ENCODE results near the gene UBE4B. TPM values are rescaled to one million over a fixed set of nuclear protein-coding genes. Genes with fewer than 3 reads are reported as not detected.
A peak's percentile ranks its signal among the peaks of the same experiment; 100 is the strongest.

UBE4B gene
- polyA plus RNA-seq, 2 of the 4 experiments (the other 2 are of a cell fraction) = 13.5 to 15.1 TPM

DNA sequence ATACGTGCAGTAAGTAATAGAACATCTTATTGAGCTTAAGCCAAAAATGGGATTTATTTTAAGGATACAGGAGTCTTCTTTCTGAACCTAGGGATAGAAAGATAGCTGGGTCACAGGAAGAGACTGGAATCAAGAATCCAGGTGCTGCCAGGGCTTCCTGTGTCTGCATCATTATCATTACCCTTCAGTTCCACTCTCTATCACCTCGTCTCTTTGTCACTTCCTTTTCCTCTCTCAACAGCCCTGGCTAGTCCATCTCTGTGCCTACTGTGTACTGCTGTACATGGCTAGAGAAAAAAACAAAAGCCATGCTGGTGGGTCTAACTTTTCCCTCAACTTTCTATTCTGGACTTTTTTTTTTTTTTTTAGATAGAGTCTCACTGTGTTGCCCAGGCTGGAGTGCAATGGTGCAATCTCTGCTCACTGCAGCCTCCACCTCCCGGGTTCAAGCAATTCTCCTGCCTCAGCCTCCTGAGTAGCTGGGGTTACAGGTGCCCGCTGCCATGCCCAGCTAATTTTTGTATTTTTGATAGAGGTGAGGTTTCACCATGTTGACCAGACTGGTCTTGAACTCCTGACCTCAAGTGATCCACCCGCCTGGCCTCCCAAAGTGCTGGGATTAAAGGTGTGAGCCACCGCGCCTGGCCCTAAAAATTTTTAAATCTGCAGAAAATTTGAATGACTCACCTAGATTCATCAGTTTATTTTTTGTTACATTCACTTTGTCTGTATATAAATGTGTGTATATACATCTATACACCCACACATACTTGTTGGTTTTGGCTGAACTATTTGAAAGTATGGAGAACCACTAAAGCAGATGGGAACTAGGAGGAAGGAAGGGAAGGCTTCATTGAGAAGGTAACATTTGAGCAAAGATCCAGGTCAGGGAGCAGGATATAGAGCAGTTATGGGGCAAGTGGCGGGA lies 31.9 kb downstream of the UBE4B start:
- POLR2A ChIA-PET = no interaction called here
- ATAC-seq (no peak; a peak in 1 of 6 replicates), FAIRE-seq (no peak), DNase-seq (ENCODE audit: low read depth in 1 of 2, low spot score in 1 of 2) (no peak)
- Histone ChIP-seq H3K4me1 (peaks cover 8% of the 10 kb centered on the region; the same call in 2 of the 3 replicates), H3K4me3 (no peak overlapping the region), H3K9me3 (no peaks in the 10 kb centered on the region), H3K27ac (0 out of 6 replicates have a peak overlapping the region, but pooled peaks of 1 of the 2 experiments have one; percentile 8), H3K4me2 (0 out of 3 replicates have a peak overlapping the region, but pooled peaks have one; percentile 19)
- WGBS (ENCODE audit: missing lambda C conversion rate) = 89% methylated on average over 8 of the region's 8 CpGs
- CTCF ChIA-PET = interaction anchor here (1.4 to 1.6 kb wide), 2 partner anchors 18 to 27 kb away, joined by 3 read pairs; no protein-coding TSS in a partner anchor
- TF ChIP-seq ZFP36 (IDR thresholded peaks at IDR 0.05; ENCODE audit: borderline replicate concordance, partially characterized antibody) = no peak

DNA sequence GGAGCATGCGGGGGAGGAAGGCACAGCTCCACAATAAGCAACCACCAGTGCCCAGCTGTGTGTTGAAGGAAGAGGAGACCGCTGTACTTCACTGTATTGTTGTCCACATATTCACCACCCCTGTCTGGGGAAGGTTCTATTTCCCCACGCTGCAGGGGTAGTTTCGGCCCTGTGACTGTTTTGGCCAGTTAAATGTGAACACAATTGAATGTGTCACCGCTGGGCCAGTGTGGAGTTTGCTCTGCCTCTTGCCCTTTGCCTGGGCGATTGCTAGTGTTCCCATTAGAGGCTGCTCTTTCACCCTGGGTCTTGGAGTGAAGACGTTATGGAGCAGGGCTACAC lies 32.6 kb downstream of the UBE4B start:
- ChIA-PET CTCF (no interaction called here), POLR2A (no interaction called here)
- peaks cover 8% of the 10 kb centered on the region; the same call in 2 of the 3 replicates for H3K4me1 ChIP-seq
- WGBS (ENCODE audit: missing lambda C conversion rate) = 71% methylated on average over 7 of the region's 7 CpGs
- DNase-seq (ENCODE audit: low read depth in 1 of 2, low spot score in 1 of 2) (peak in 1 of 2 experiments; percentile 5), FAIRE-seq (no peak), ATAC-seq (peak; percentile 39 to 54; a peak in 2 of 6 replicates)
- 0 out of 6 replicates have a peak overlapping the region, but pooled peaks of 1 of the 2 experiments have one; percentile 8 for H3K27ac ChIP-seq
- H3K4me3 ChIP-seq = no peak overlapping the region
- H3K4me2 ChIP-seq = 0 out of 3 replicates have a peak overlapping the region, but pooled peaks have one; percentile 19
- TF ChIP-seq ESRRA (IDR thresholded peaks at IDR 0.05; ENCODE audit: borderline replicate concordance, low read length) (no peak), CEBPB (IDR thresholded peaks at IDR 0.05) (no peak), JUN (IDR thresholded peaks at IDR 0.05) (no peak), RCOR1 (IDR thresholded peaks at IDR 0.05; ENCODE audit: low read depth, low read length) (no peak), ZSCAN20 (CRISPR knock-in tag; IDR thresholded peaks at IDR 0.05) (no peak), NFE2L2 (conservative IDR thresholded peaks at IDR 0.05; ENCODE audit: low read length) (no peak), HEYL (CRISPR knock-in tag; IDR thresholded peaks at IDR 0.05) (no peak), HOXB5 (CRISPR knock-in tag; IDR thresholded peaks at IDR 0.05) (no peak), NR3C1 (IDR thresholded peaks at IDR 0.05) (no peak), HDAC2 (IDR thresholded peaks at IDR 0.05) (no peak), NPAS2 (CRISPR knock-in tag; IDR thresholded peaks at IDR 0.05; ENCODE audit: borderline replicate concordance) (no peak), KDM5A (IDR thresholded peaks at IDR 0.05) (no peak), FOSB (CRISPR knock-in tag; IDR thresholded peaks at IDR 0.05) (no peak), RARB (CRISPR knock-in tag; IDR thresholded peaks at IDR 0.05) (no peak)
- TF ChIP-seq, protein P1, sequence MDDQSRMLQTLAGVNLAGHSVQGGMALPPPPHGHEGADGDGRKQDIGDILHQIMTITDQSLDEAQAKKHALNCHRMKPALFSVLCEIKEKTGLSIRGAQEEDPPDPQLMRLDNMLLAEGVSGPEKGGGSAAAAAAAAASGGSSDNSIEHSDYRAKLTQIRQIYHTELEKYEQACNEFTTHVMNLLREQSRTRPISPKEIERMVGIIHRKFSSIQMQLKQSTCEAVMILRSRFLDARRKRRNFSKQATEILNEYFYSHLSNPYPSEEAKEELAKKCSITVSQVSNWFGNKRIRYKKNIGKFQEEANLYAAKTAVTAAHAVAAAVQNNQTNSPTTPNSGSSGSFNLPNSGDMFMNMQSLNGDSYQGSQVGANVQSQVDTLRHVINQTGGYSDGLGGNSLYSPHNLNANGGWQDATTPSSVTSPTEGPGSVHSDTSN (IDR thresholded peaks at IDR 0.05) = no peak
- TF ChIP-seq, protein P2, sequence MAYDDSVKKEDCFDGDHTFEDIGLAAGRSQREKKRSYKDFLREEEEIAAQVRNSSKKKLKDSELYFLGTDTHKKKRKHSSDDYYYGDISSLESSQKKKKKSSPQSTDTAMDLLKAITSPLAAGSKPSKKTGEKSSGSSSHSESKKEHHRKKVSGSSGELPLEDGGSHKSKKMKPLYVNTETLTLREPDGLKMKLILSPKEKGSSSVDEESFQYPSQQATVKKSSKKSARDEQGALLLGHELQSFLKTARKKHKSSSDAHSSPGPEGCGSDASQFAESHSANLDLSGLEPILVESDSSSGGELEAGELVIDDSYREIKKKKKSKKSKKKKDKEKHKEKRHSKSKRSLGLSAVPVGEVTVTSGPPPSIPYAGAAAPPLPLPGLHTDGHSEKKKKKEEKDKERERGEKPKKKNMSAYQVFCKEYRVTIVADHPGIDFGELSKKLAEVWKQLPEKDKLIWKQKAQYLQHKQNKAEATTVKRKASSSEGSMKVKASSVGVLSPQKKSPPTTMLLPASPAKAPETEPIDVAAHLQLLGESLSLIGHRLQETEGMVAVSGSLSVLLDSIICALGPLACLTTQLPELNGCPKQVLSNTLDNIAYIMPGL (CRISPR knock-in tag; IDR thresholded peaks at IDR 0.05; ENCODE audit: borderline replicate concordance) = no peak
- TF ChIP-seq, protein P3, sequence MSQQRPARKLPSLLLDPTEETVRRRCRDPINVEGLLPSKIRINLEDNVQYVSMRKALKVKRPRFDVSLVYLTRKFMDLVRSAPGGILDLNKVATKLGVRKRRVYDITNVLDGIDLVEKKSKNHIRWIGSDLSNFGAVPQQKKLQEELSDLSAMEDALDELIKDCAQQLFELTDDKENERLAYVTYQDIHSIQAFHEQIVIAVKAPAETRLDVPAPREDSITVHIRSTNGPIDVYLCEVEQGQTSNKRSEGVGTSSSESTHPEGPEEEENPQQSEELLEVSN (IDR thresholded peaks at IDR 0.05; ENCODE audit: borderline replicate concordance, low read depth) = no peak
- TF ChIP-seq, protein P4, sequence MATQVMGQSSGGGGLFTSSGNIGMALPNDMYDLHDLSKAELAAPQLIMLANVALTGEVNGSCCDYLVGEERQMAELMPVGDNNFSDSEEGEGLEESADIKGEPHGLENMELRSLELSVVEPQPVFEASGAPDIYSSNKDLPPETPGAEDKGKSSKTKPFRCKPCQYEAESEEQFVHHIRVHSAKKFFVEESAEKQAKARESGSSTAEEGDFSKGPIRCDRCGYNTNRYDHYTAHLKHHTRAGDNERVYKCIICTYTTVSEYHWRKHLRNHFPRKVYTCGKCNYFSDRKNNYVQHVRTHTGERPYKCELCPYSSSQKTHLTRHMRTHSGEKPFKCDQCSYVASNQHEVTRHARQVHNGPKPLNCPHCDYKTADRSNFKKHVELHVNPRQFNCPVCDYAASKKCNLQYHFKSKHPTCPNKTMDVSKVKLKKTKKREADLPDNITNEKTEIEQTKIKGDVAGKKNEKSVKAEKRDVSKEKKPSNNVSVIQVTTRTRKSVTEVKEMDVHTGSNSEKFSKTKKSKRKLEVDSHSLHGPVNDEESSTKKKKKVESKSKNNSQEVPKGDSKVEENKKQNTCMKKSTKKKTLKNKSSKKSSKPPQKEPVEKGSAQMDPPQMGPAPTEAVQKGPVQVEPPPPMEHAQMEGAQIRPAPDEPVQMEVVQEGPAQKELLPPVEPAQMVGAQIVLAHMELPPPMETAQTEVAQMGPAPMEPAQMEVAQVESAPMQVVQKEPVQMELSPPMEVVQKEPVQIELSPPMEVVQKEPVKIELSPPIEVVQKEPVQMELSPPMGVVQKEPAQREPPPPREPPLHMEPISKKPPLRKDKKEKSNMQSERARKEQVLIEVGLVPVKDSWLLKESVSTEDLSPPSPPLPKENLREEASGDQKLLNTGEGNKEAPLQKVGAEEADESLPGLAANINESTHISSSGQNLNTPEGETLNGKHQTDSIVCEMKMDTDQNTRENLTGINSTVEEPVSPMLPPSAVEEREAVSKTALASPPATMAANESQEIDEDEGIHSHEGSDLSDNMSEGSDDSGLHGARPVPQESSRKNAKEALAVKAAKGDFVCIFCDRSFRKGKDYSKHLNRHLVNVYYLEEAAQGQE (IDR thresholded peaks at IDR 0.05) = no peak
- TF ChIP-seq, protein P5, sequence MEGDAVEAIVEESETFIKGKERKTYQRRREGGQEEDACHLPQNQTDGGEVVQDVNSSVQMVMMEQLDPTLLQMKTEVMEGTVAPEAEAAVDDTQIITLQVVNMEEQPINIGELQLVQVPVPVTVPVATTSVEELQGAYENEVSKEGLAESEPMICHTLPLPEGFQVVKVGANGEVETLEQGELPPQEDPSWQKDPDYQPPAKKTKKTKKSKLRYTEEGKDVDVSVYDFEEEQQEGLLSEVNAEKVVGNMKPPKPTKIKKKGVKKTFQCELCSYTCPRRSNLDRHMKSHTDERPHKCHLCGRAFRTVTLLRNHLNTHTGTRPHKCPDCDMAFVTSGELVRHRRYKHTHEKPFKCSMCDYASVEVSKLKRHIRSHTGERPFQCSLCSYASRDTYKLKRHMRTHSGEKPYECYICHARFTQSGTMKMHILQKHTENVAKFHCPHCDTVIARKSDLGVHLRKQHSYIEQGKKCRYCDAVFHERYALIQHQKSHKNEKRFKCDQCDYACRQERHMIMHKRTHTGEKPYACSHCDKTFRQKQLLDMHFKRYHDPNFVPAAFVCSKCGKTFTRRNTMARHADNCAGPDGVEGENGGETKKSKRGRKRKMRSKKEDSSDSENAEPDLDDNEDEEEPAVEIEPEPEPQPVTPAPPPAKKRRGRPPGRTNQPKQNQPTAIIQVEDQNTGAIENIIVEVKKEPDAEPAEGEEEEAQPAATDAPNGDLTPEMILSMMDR (IDR thresholded peaks at IDR 0.05) = no peak
- no peaks in the 10 kb centered on the region for H3K9me3 ChIP-seq
